NCI-H1930 (cell line): ENCODE results near the gene KISS1.

Experiments used
- DNase-seq, 2 experiments: peaks; one replicate each; lab custom pipeline; 2025; lab: John Stamatoyannopoulos, UW

The KISS1 gene

DNA sequence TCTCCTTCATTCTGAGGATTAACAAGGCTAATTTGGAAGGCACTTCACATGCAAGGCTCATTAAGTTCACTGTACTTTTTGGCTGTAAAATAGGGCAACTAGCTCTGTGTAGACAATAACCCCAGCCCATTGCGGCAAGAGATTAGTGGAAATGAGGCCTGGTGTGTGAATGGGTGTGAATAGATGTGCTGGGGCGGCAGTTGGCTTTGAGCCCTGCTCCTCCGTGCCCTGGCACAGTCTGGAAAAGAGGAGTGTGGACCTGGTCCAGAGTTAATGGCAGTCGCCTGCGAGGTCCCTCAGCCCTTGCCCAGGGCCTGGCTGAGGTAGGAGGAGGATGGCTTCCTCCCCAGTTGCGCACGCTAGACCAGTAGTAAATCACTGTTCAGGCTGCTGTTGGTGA, 4.8 kb downstream of the KISS1 start:
- DNase-seq, result no peak

DNA sequence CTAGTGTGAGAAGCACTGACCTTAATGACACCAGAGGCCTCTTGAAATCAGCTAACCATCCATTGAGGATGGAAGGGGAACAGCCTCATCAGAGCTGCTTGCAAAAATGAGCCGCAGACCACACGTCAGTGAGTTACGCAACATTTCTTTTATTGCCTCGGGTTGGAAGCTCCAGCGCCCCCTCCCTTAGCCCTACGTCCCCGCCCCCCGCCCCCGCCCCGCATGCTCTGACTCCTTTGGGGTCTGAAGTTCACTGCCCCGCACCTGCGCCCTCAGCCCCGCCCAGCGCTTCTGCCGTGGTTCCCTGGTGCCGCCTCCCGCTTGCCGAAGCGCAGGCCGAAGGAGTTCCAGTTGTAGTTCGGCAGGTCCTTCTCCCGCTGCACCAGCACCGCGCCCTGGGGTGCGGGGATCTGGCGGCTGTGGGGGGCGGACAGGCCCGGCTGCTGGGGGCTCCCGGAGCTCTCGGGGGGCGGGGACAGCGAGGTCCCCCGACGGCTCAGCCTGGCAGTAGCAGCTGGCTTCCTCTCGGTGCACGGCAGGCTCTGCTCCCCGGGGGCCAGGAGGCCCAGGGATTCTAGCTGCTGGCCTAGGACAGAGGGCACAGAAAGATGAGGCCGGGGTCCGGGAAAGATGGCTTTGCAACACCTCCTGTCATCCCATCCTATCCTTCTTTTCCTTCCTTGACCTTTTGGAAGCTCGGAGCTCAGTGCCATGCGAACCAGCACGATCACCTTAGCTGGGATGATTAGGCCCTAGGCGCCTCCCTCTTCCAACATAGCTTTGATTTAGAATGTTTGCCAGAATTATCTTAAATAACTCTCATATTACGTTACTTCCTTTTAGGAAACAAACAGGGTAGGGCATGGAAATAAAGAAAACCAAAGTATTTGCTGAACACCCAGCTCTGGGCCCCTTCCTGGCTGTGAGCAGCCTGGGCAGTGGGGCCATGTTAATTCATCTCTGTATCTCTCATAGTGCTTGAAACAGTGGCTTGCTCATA, 5.8 kb downstream of the KISS1 start:
- peak; percentile 13 to 18 for DNase-seq

DNA sequence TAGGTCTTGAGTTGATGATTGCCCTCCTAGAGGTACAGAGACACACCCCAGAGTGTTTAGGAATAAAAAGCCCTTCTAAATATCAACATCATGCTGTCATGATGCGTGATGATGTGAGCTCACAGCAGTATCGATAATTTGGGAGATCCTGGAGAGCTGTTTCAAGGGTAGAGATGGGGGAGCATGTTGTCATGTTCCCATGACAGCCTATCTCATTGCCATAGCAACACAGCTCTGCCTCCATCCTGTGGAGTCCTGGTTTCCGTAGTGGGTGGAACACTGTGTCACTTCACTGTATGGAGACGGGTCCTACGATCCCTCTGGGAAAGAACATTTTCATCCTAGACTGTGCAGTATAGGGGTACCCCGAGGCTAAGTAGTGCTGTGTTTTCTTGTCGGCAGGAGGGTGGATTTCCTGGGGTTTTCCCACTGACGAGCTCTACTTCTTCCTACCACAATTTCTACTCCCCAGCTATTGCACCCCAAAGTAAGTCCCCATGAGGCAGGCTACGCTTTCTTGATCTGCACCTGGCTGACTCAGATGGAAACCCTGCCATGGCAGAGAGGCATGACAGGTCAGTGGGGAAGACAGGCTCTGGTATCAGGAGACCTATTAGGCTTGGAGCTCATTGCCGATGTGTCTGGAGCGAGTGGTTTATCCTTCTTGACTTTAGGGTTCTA, 7.2 kb downstream of the KISS1 start:
- DNase-seq, result no peak

DNA sequence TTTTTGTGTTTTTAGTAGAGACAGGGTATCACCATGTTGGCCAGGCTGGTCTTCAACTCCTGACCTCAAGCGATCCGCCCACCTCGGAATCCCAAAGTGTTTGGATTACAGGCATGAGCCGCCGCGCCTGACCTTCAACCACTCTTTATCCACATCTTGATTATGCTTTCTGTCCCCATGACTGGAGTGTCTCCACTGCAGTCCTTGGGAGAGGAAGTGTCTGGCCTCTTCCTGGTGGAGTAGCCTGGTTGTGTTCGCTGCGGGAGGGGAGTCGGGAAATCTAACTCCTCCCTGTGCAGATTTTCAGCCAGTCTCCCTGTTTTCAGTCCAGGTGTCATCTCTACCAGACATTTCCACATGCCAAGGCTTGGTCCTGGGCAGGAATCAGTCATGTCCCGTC, 9.7 kb downstream of the KISS1 start:
- DNase-seq, result no peak

DNA sequence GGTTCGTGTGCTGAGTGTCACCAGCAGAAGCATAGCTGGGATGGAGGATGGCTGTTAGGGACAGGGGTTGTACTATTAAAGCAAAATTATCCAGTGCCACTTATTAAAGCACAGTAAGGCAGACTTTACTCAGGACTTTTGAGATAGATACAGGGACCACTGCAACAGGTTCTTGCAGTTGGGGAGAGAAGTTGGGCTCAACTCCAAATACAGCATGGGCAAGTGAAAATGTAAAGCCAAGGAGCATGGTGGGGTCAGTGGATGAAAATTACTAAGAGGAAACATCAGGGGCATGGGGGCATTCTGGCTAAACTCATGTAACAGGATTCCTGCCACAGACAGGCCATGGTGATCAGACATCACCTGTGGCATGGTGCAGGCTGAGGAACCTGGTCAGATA, 15.2 kb downstream of the KISS1 start:
- DNase-seq, result no peak

DNA sequence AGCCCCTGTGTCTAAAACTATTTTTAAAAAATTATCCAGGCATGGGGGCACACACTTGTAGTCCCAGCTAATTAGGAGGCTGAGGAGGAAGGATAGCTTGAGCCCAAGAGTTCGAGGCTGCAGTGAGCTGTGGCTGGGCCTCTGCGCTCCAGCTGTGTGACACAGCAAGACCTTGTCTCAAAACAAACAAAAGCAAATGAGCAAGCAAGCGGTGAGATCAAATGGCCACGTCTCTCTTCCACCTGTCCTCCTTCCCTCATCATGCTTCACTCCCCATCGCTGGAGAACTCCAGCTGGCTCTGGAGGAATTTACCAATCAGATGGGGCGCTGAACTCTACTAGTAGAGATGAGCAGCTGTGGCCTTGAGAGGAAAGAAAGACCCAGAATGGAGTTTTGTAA, 16.2 kb downstream of the KISS1 start:
- no peak for DNase-seq

DNA sequence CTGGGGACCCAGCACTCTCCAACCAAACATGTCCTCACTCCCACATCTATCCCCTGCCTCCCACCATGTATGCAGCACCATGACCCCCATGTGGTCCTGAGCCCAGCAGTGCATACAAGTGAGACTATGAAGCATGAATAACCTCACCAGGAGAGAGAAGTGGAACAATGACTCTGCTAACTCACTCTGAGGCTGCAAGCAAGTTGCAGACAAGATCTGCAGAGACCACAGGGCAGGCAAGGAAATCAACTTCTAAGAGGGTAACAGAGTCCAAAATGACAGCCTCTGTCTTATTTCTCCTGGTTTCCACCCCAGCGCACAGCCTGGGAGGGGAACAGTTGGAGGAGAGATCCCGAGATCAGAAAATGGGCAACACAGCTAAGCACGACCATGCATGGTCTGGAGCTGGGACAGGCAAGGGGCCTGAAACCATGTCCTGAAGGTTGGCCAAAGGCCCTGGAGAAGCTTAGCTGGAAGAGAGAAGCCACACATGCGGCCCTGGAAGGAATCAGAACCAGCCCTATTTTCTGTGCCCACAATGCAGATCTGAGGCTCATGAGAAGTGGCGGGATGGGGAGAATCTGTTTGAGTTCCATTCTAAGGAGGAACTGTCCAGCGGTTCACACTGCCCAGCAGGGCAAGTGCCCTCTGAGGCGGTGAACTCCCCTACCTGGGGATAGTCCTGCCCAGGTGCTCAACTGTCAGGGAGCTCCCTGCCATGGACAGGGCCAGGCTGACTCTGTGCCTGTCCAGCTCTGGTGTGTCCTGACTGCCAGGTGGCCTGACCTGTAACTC, 17.6 kb downstream of the KISS1 start:
- DNase-seq, result no peak

DNA sequence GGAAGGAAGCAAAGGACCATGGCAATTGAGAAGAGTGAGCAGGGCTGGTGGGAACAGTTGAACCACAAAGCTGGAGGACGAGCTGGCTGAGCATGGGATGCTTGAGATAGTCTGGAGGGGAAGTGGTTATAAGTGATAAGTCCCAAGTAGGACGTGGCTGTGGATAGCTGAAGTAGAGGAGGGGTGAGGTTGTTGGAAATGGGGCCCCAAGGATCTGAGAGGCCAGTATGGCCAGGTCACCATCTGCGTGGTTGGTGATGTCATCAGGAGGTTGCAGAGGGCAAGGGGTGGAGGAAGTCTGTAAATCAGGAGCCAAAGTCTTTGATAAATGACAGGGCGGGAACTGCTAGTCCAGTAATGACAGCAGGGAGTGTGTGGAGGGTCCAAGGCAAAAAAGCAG, 19.2 kb downstream of the KISS1 start:
- no peak for DNase-seq

DNA sequence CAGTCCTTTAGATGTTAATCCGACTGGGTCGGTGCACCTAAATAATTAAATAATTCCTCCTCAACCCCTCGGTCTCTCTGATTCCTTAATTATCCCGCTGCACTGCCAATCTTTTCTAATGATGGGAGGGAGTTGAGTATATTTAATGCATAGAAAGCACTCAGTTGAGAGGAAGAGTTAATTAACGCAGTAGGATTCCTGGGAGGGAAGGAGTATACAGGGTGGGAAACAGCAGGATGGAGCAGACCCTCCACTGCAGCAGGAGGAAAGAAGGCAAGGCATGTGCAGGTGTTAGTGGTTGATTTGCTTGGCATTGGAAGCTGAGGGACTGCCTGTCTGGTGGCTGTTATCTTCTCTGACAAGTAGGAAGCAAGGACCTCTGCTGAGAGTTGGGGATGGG, 20.2 kb downstream of the KISS1 start:
- DNase-seq, result no peak

DNA sequence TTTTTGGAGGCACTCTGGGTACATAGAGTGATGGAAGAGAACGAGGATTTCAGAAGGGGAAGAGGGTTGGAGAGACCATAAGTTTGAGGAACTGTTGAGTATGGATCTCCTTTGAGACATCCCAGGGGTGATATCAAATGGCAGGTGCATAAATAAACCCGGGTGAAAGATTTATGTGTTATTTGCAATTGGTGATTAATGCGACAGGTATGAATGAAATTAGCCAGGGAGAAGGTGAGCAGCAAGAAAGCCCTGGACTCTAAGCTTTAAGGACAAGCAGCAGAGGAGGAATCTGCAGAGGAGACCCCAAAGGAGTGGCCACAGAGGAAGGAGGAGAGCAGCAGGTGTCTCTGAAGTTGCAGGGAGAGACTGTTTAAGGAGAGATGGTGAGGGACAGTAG, 21.3 kb downstream of the KISS1 start:
- DNase-seq, result no peak

DNA sequence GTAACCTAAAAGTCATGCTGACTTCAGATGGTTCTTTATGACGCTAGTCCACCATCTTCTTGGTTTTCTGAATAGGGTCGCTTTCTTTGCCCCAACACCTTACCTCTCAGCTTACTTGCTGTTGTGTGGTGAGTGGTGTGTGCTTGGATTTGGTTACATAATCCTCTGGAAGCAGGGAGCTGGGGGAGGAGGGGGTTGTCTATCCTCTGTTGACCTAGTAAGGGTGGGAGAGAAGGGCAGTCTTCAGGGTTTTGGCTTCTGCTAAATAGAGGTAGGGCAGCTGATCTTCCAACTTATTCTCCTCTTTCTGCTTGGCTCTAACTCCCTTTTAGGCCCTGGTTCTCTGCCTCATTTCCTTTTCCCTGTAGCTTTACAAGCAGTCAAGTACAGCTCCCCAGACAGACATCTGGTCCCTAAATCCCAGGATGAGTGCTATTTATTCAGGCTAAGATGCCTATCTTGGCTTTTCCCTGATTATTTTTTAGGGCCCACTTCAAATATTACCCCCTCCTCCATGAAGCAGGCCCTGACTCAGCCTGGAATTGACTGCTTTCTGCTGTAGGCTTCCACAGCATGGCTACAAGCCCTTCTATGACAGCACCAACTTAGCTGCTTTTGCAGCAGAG, 23.8 kb downstream of the KISS1 start:
- no peak for DNase-seq

DNA sequence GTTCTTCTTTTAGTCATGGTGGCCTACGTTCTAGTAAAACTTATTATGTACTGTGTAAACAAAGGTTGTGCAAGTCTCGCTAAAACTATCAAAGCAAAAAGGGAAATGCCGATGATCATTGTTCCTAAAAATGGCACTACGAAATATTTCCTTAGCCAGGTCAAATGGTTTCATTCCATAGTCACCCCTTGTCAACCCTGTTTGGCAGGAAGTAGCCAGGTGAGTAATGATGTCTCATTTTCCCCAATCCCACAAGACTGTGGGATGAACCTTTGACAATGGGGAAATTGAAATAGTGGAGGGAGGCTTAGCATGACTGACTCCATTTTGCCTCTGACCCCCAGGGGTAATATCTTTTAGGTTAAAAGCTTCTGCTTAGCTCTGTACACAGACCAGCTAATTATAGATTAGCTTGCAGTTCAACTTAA, 24.5 kb downstream of the KISS1 start:
- DNase-seq, result no peak

DNA sequence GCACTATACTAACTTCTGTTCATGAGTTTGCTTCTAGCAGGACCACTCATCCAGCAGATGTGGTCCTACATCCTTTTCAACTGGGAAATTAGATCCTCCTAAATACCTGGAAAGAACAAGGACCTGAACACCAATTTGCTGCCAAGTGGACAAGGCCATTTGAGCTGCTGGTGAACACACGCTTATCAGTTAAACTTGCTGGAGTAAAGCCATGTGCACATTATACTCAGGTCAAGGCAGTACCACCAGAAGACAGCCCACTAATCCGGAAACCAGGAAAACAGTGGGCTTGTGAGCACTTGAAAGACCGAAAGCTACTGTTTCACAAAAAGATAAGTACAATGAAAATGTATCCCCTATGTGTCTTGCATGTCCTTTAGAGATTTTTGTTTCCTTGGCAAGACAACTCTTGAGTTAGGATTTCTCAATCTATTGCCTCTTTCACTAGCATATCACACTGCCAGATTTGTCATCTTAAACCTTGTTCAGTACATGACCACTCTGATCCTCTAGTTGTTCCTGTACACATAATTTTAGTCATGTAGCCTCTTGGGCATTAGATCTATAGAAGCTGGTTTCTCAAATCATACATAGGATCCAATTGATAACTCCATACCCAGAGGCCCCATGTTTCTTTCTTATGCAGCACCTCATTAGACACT, 25.7 kb downstream of the KISS1 start:
- DNase-seq, result no peak

DNA sequence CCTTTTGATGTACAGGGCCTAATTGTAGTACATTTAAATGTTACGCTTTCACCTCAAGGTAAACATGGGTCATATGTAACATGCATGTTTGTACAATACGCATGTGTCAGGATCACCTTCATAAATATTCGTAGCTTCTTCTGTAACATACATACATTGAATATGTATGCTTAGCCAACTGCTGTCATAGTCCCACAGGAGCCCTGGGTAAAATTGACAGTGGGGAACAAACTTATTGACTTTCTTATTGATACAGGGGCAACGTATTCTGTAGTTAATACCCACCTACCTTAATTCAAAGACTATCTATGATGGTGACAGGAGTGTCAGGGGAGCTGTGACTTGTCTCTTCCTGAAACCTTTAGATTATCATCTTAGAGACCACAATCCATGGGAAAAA, 26.4 kb downstream of the KISS1 start:
- DNase-seq, result no peak

DNA sequence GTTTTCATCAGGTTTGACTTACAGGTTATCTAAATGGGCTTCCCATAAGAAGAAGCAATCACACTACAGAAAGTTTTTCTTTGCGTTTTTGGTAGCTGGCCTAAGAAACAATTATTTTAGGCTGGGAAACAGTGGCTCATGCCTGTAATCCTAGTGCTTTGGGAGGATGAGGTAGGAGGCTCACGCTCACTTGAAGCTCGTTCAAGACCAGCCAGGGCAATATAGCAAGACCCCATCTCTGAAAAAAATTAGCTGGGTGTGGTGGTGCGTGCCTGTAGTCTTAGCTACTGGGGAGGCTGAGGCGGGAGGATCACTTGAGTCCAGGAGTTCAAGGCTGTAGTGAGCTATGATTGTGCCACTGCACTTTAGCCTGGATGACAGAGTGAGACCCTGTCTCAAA, 28.6 kb downstream of the KISS1 start:
- DNase-seq, result no peak

DNA sequence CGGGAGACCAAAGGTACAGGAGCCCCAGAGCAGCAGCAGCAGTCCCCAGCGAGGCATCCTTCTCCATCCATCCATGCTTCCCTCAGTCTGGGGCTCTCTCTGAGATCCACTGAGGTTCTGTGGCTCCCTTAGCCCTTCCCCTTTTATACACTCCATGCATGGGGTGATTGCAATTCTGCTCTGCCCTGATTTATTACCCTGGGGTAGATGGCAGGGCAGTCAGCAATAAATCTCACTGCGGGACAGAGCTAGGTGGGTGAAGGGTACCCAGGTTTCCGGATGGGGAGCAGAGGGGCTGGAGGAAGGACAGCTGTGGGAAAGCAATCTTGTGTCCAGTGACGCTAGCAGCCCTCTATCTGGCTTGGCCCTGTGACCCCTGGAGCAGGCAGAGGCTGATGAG, 30.1 kb downstream of the KISS1 start, which contains the start of gene REN:
TSS of gene REN (minus strand) at position 119 of the 400 bp plus-strand sequence. CDS start at position 75, 44 bp downstream.
- DNase-seq, result no peak

DNA sequence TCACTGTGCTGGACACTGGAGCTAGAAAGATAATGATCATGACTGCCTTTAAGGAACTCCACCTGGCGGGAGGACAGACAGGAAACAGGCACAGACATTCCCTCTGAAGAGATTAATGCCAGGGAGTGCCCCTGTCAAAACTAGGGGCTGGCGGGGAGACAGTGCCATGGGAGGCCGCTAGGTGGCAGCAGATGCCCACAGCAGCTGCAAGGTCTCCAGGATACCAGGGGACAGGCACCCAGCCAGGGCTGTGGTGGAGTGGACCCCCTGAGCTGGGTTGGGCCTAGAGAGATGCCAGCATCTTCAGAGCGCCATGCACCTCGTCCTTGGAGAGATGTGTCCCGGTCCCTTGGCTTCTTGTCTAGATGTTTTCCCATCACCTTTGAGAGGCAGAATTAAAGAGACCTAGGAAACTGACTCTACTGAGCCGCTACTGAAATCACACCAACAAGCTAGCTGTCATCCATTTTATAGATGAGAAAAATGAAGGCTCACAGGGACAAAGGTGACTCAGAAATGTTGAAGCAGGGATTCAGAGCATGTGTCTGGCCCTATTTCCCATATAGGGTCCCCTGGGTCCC, 33.7 kb downstream of the KISS1 start:
- DNase-seq, result peak; percentile 46 to 56

DNA sequence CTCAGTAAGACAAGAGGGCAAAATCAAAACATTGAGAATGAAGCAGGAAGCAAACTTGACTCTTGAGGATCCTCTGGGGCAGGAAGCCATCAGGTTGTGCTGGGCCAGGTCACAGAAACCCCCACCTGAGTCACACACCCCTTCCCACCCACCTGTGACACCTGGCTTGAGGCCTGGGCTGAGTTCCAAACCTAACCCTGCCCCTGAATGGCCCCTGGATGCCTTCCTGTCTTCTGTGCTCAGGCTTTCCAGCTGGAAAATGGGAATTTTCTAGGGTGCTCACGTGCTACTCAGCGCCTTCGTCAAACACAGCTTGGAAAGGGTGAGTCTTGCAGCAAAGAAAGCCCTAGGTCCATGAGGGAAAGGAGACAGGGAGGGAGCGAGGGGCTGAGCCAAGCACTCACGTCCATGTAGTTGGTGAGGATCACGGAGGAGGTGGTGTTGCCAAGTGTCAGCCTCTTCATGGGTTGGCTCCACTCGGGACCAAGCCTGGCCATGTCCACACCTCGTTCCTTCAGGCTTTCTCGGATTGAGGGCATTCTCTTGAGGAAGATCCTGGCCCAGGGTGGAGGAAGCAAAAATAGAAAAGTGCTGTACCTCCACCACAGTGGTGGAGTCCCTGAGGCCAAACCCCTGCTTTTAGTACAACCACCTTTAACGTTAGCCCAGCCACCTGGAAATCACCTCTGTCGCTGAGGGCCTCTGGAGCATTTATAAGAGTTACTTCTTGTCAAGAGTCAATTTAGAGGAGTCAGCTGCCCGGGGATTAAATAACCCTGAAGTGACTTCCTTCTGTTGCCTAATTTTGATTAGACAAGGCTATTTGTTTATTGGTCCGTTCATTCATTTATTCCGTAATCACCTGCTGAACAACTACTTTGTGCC, 34.4 kb downstream of the KISS1 start:
- no peak for DNase-seq

DNA sequence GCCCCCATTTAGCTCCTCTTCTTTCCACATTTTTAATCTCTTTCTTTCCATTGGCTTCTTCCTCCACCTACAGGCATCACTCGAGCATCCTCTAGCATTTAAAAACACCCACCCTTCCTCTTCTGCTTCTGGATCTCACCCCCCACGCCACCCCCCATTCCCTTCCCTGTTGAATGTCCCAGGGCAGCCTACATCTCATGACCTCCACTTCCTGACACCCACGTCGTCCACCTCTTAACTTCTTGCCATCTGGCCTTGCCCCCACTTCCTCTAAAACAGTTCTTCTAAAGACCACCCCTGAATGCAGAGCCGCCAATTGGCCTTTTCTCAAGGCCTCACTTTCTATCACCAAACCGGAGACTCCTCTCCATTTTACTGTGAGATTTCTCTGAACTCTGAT, 38.3 kb downstream of the KISS1 start:
- DNase-seq, result no peak

DNA sequence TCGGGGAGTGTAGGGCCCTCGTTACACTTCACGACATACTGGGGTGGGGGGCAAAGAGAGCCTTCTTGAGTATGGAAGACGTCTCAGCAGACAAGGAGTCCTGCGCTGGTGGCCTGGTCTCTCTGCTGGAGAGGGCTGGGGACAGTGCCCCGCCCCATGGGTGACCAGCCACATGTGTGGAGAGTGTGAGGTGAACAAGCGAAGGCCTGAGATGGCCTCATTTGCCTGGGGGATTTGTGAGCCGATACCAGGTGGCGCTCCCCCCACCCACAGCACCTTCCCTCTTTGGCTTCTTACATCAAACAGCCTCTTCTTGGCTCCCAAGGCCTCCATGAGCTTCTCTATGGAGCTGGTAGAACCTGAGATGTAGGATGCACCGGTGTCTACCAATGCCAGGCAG, 40.4 kb downstream of the KISS1 start:
- no peak for DNase-seq
